GM23338 (cell line): ENCODE data around the gene PEX16. TPM values are rescaled to one million over a fixed set of nuclear protein-coding genes. Genes with fewer than 3 reads are reported as not detected.

Source experiments
- ATAC-seq: fragments of 200-7000 bp; cut with Tn5 transposase; 3 replicates; pipeline ENCODE4 v1.9.1; 2020
- DNase-seq: peaks from one replicate; pipeline ENCODE4 v3.0.0-alpha.2; 2015; ENCODE audit warnings: low spot score
- H2AFZ ChIP-seq: fragments of 200-600 bp; sonication (generic); 2 replicates; pipeline ENCODE4 v1.8.0; 2016; ENCODE audit warnings: antibody characterized with exemption, mild to moderate bottlenecking, moderate library complexity
- H3F3A ChIP-seq: fragments of 200-600 bp; sonication (generic); replicated peaks from 2 replicates; pipeline ENCODE4 v1.8.0; 2017; ENCODE audit warnings: antibody characterized with exemption, mixed run types, low read depth
- H3K27ac ChIP-seq: fragments of 200-600 bp; sonication (generic); 2 replicates; pipeline ENCODE4 v1.6.1; 2016; ENCODE audit warnings: low read depth
- H3K27me3 ChIP-seq: fragments of 200-600 bp; sonication (generic); 2 replicates; pipeline ENCODE4 v1.8.0; 2016; ENCODE audit warnings: mild to moderate bottlenecking, mixed run types, moderate library complexity; ENCODE audit not compliant: insufficient read depth
- H3K36me3 ChIP-seq: fragments of 200-600 bp; sonication (generic); 2 replicates; pipeline ENCODE4 v1.8.0; 2016; ENCODE audit warnings: mild to moderate bottlenecking; ENCODE audit not compliant: insufficient read depth
- H3K4me1 ChIP-seq: fragments of 200-600 bp; sonication (generic); 2 replicates; pipeline ENCODE4 v1.8.0; 2016; ENCODE audit warnings: mild to moderate bottlenecking, moderate library complexity; ENCODE audit not compliant: insufficient read depth
- H3K4me2 ChIP-seq: fragments of 200-600 bp; sonication (generic); 2 replicates; pipeline ENCODE4 v1.7.1; 2017; ENCODE audit warnings: mixed run types
- H3K4me3 ChIP-seq: fragments of 200-600 bp; sonication (generic); 2 replicates; pipeline ENCODE4 v1.6.1; 2016; ENCODE audit warnings: mixed run types
- H3K79me2 ChIP-seq: fragments of 200-600 bp; sonication (generic); replicated peaks from 2 replicates; pipeline ENCODE4 v1.8.0; 2017; ENCODE audit warnings: mild to moderate bottlenecking; ENCODE audit not compliant: insufficient read depth
- H3K9me2 ChIP-seq: fragments of 200-600 bp; sonication (generic); 2 replicates; pipeline ENCODE4 v1.8.0; 2017; ENCODE audit not compliant: insufficient read depth
- H4K20me1 ChIP-seq: fragments of 200-600 bp; sonication (generic); replicated peaks from 2 replicates; pipeline ENCODE4 v1.8.0; 2017; ENCODE audit warnings: mild to moderate bottlenecking; ENCODE audit not compliant: insufficient read depth
- H3K27ac Mint-ChIP-seq: 2 replicates; pipeline ENCODE4 v1.8.0; 2020; ENCODE audit warnings: inconsistent platforms, mild to moderate bottlenecking, moderate library complexity, mixed read lengths
- H3K27me3 Mint-ChIP-seq: 3 replicates; pipeline ENCODE4 v1.8.0; 2022; ENCODE audit warnings: low read depth, mild to moderate bottlenecking, moderate library complexity, mixed read lengths, inconsistent platforms; ENCODE audit not compliant: insufficient read depth, poor library complexity
- H3K36me3 Mint-ChIP-seq: 3 replicates; pipeline ENCODE4 v1.8.0; 2021; ENCODE audit warnings: low read depth, mild to moderate bottlenecking, inconsistent platforms, moderate library complexity, mixed read lengths
- H3K4me1 Mint-ChIP-seq: 3 replicates; pipeline ENCODE4 v1.8.0; 2020; ENCODE audit warnings: mild to moderate bottlenecking, inconsistent platforms, mixed read lengths
- H3K4me3 Mint-ChIP-seq: 3 replicates; pipeline ENCODE4 v1.8.0; 2021; ENCODE audit warnings: moderate library complexity, mild to moderate bottlenecking, inconsistent platforms, mixed read lengths
- H3K9me3 Mint-ChIP-seq: 3 replicates; pipeline ENCODE4 v1.8.0; 2020; ENCODE audit warnings: moderate library complexity, mild to moderate bottlenecking, inconsistent platforms, mixed read lengths
- CREB1 ChIP-seq: fragments of 250-450 bp; sonication (Bioruptor Pico); IDR thresholded peaks from 2 replicates; pipeline ENCODE4 v1.5.0; 2020; ENCODE audit warnings: low read depth, mild to moderate bottlenecking, moderate library complexity
- JUNB ChIP-seq: IDR thresholded peaks from one replicate; pipeline ENCODE4 v1.6.1; 2016; ENCODE audit warnings: antibody characterized with exemption; ENCODE audit not compliant: unreplicated experiment
- NANOG ChIP-seq: IDR thresholded peaks from 2 replicates; pipeline ENCODE4 v1.6.1; 2016; ENCODE audit warnings: antibody characterized with exemption, borderline replicate concordance
- POLR2AphosphoS5 ChIP-seq: IDR thresholded peaks from 2 replicates; pipeline ENCODE4 v1.6.1; 2016; ENCODE audit warnings: antibody characterized with exemption, low read depth
- STAT1 ChIP-seq: IDR thresholded peaks from one replicate; pipeline ENCODE4 v1.6.1; 2016; ENCODE audit warnings: antibody characterized with exemption; ENCODE audit not compliant: unreplicated experiment
- ZNF114 ChIP-seq: fragments of 250-450 bp; sonication (Bioruptor Pico); IDR thresholded peaks from 2 replicates; pipeline ENCODE4 v1.5.0; 2020; ENCODE audit warnings: mild to moderate bottlenecking, moderate library complexity
- ZNF331 ChIP-seq: fragments of 250-450 bp; sonication (Bioruptor Pico); IDR thresholded peaks from 2 replicates; pipeline ENCODE4 v1.5.0; 2020; ENCODE audit warnings: low read depth, mild to moderate bottlenecking, moderate library complexity
- polyA plus RNA-seq: library from polyadenylated mRNA; unstranded; fragments of >200 nt; fragmentation: Nextera tagmentation; extraction: Ambion mirVana; gene quantifications from 2 replicates; pipeline ENCODE4 v1.2.1, GENCODE V29; 2016
- total RNA-seq: library from RNA; depleted of rRNA; stranded (reverse); fragments of >200 nt; shearing (Covaris generic); gene quantifications from 2 replicates; pipeline ENCODE4 v1.2.3, GENCODE V29; 2014
- TF ChIP-seq, protein P1 (sequence below): IDR thresholded peaks from 2 replicates; pipeline ENCODE4 v1.6.1; 2016; ENCODE audit warnings: antibody characterized with exemption
- TF ChIP-seq, protein P2 (sequence below), 2 experiments: fragments of 200-600 bp in 1 of 2; sonication (generic) in 1 of 2; conservative IDR thresholded peaks; 2 replicates each; pipeline versions ENCODE4 v1.5.1 to v1.6.1; 2016 to 2017; ENCODE audit warnings: antibody characterized with exemption in 2 of 2, low read depth in 2 of 2, mild to moderate bottlenecking in 2 of 2, moderate library complexity in 1 of 2

PEX16 gene
- total and polyA plus RNA-seq, 2 experiments from 2014 or later: 23.3 to 34.1 TPM

DNA sequence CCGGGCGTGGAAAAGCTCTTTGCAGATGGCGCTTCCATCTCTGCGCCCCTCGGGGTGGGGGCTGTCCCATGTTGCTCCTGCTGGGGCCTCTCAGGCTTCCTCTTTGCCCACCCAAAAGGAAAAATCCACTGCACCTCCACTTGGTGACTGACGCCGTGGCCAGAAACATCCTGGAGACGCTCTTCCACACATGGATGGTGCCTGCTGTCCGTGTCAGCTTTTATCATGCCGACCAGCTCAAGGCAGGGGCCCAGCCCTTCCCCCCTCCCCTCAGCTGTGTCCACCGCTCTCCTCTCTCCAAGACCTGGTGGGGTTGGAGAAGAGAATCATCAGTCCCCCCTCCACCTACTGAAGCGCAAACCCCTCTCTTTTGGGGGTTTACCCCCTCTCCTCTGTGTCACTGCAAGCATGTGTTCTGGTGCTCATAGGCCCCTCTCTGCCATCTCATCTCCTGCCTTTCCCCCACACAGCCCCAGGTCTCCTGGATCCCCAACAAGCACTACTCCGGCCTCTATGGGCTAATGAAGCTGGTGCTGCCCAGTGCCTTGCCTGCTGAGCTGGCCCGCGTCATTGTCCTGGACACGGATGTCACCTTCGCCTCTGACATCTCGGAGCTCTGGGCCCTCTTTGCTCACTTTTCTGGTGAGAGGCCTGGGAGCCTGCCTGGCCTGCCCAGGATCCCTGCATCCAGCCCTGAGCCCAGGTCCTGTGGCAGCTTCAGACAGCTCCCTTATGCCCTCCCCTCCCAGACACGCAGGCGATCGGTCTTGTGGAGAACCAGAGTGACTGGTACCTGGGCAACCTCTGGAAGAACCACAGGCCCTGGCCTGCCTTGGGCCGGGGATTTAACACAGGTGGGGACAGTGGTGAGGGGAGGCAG lies 6.6 kb upstream of the PEX16 start (continued):
- TF ChIP-seq, protein P1, sequence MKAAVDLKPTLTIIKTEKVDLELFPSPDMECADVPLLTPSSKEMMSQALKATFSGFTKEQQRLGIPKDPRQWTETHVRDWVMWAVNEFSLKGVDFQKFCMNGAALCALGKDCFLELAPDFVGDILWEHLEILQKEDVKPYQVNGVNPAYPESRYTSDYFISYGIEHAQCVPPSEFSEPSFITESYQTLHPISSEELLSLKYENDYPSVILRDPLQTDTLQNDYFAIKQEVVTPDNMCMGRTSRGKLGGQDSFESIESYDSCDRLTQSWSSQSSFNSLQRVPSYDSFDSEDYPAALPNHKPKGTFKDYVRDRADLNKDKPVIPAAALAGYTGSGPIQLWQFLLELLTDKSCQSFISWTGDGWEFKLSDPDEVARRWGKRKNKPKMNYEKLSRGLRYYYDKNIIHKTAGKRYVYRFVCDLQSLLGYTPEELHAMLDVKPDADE: no peak
- no peak for TF ChIP-seq STAT1
- TF ChIP-seq ZNF331: no peak

DNA sequence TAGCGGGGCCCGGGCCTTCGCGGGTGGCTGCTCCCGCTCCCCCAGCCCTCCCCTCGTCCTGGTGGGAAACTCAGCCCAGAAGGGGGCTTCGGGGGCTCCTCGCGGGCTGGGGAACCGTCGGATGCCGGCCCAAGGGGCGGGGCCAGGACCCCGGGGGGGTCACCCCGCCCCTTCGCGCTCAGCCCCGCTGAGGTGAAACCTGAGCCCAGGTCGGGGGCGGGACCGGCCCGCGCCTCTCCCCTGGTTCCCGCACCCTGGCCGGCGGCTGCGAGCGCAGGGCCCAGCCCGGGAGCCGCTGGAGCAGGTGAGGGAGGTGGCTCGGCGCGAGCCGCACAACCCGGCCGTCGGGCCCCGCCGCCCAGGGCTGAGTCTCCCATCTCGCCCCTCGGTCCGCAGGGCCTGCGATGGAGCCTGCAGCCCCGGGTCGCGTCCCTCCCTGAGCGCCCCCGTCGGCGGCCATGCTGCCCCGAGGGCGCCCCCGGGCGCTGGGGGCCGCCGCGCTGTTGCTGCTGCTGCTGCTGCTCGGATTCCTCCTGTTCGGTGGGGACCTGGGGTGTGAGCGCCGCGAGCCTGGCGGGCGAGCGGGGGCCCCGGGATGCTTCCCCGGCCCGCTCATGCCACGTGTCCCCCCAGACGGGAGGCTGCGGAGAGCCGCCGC lies 4.9 kb upstream of the PEX16 start, which contains the start of gene LARGE2:
LARGE2 (plus strand) TSS at position 232 of the 658 bp plus-strand sequence; CDS start at position 459, 227 bp downstream.
- ATAC-seq: peak; percentile 61
- Mint-ChIP-seq H3K4me1 (peaks cover 30% of the 10 kb centered on the region), H3K27ac (peak within 1 kb of the TSS; percentile 95), H3K4me3 (peak within 1 kb of the TSS; percentile 90), H3K9me3 (no peaks in the 10 kb centered on the region; the same call in 2 of the 3 replicates), H3K27me3 (peaks cover 35% of the 10 kb centered on the region), H3K36me3 (peaks cover 33% of the 10 kb centered on the region)
- peaks cover 9% of the 10 kb centered on the region; the same call in 1 of the 2 replicates for H3K27me3 ChIP-seq
- H4K20me1 ChIP-seq: peaks cover 6% of the 10 kb centered on the region; the same call in 1 of the 2 replicates
- H3K36me3 ChIP-seq: no peaks in the 10 kb centered on the region
- peaks cover 33% of the 10 kb centered on the region for H3K4me1 ChIP-seq
- H3F3A ChIP-seq: peaks cover 15% of the 10 kb centered on the region
- H3K27ac ChIP-seq: peak within 1 kb of the TSS; percentile 97
- peaks cover 19% of the 10 kb centered on the region for H3K79me2 ChIP-seq
- H3K4me3 ChIP-seq: peak within 1 kb of the TSS; percentile 91
- TF ChIP-seq, protein P2, sequence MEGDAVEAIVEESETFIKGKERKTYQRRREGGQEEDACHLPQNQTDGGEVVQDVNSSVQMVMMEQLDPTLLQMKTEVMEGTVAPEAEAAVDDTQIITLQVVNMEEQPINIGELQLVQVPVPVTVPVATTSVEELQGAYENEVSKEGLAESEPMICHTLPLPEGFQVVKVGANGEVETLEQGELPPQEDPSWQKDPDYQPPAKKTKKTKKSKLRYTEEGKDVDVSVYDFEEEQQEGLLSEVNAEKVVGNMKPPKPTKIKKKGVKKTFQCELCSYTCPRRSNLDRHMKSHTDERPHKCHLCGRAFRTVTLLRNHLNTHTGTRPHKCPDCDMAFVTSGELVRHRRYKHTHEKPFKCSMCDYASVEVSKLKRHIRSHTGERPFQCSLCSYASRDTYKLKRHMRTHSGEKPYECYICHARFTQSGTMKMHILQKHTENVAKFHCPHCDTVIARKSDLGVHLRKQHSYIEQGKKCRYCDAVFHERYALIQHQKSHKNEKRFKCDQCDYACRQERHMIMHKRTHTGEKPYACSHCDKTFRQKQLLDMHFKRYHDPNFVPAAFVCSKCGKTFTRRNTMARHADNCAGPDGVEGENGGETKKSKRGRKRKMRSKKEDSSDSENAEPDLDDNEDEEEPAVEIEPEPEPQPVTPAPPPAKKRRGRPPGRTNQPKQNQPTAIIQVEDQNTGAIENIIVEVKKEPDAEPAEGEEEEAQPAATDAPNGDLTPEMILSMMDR (conservative IDR thresholded peaks at IDR 0.05; ENCODE audit: low read depth in 2 of 2): 0 out of 4 replicates have a peak, but pooled peaks of 1 of the 2 experiments have one; percentile 3
- TF ChIP-seq NANOG: no peak
- TF ChIP-seq ZNF114 (CRISPR knock-in tag): no peak
- peak; percentile 1; the same call in 1 of the 2 replicates for TF ChIP-seq CREB1 (CRISPR knock-in tag)
- TF ChIP-seq POLR2AphosphoS5: peak; percentile 55
- TF ChIP-seq JUNB: no peak
- DNase-seq: peak; percentile 88
- peak within 1 kb of the TSS; percentile 97 for H3K4me2 ChIP-seq
- H2AFZ ChIP-seq: peak within 1 kb of the TSS; percentile 43; the same call in 1 of the 2 replicates
- no peaks in the 10 kb centered on the region for H3K9me2 ChIP-seq
